BLaER1 (cell line): ENCODE measurements around the gene PORCN.
A peak's percentile ranks its signal among the peaks of the same experiment; 100 is the strongest.

Experiments used
- H3K27ac ChIP-seq: shearing (Covaris generic); formaldehyde crosslinking; 2 replicates; pipeline ENCODE4 v1.8.1; 2022
- H3K27me3 ChIP-seq: shearing (Covaris generic); formaldehyde crosslinking; 2 replicates; pipeline ENCODE4 v1.8.1; 2022
- H3K36me3 ChIP-seq: shearing (Covaris generic); formaldehyde crosslinking; 2 replicates; pipeline ENCODE4 v1.8.1; 2022
- H3K4me1 ChIP-seq: shearing (Covaris generic); formaldehyde crosslinking; 2 replicates; pipeline ENCODE4 v1.8.1; 2022
- H3K4me2 ChIP-seq: shearing (Covaris generic); formaldehyde crosslinking; 2 replicates; pipeline ENCODE4 v1.8.1; 2022
- H3K4me3 ChIP-seq: shearing (Covaris generic); formaldehyde crosslinking; 2 replicates; pipeline ENCODE4 v1.8.1; 2022
- H3K9ac ChIP-seq: shearing (Covaris generic); formaldehyde crosslinking; 2 replicates; pipeline ENCODE4 v1.8.1; 2022
- H3K9me3 ChIP-seq: shearing (Covaris generic); formaldehyde crosslinking; 2 replicates; pipeline ENCODE4 v1.8.1; 2022
- H4K20me1 ChIP-seq: shearing (Covaris generic); formaldehyde crosslinking; 2 replicates; pipeline ENCODE4 v1.8.1; 2022
- Cebpa-rat ChIP-seq: shearing (Covaris generic); IDR thresholded peaks from 2 replicates; pipeline ENCODE4 v1.8.1; 2022

PORCN gene

DNA sequence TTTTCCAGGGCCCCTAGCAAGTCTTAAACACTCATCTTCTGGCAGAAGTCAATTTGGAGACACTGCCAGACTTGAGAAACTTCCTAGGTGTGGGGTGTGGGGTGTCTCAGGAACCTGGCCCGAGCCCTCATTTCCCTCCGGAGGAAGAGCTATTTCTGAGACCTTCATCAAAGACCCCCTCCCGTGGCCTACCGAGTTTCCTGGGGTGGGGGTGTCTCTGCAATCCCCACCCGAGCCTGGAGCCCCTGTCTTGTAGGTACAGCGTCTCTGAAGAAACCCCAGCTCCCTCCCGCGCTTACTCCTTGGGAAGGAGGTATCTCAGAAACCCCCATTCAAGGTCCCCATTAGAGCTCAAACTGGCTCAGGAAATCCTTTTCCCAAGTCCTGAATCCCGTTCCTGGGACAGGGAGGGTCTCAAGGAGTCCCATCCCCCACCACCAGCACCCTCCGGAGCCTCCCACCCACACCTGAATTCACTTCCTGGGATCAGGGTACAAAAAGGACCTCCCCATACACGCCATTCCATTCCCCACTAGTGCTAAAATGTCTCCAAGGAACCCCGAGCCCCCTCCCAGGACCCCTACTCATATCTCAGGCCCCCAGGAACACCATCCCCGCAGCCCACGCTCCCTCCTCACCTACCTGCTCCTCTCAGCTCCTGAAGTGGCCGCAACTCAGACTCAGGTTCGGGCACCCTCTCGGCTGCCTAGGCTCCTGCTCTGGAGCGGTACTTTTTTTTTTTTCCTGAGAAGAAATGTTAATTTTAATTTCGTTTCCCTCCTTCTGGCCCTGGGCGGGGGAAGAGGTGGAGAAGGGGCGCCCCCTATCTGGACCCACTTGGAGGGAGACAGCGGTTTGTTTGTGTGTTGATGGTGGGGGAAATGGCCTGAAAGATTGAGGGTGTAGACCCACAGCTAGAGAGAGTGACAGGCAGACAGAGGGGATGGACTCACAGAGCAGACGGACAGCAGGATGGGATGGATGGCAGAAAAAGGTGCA, 39.8 kb upstream of the PORCN start:
- TF ChIP-seq Cebpa-rat: no peak
- peaks cover 47% of the 10 kb centered on the region for H3K27me3 ChIP-seq
- H3K4me2 ChIP-seq: peak overlapping the region; percentile 79
- H3K27ac ChIP-seq: peak overlapping the region; percentile 88
- H3K9ac ChIP-seq: peak overlapping the region; percentile 83
- no peaks in the 10 kb centered on the region for H4K20me1 ChIP-seq
- peaks cover 38% of the 10 kb centered on the region for H3K4me1 ChIP-seq
- no peaks in the 10 kb centered on the region for H3K9me3 ChIP-seq
- H3K36me3 ChIP-seq: peaks cover 8% of the 10 kb centered on the region; the same call in 1 of the 2 replicates
- H3K4me3 ChIP-seq: peak overlapping the region; percentile 72

DNA sequence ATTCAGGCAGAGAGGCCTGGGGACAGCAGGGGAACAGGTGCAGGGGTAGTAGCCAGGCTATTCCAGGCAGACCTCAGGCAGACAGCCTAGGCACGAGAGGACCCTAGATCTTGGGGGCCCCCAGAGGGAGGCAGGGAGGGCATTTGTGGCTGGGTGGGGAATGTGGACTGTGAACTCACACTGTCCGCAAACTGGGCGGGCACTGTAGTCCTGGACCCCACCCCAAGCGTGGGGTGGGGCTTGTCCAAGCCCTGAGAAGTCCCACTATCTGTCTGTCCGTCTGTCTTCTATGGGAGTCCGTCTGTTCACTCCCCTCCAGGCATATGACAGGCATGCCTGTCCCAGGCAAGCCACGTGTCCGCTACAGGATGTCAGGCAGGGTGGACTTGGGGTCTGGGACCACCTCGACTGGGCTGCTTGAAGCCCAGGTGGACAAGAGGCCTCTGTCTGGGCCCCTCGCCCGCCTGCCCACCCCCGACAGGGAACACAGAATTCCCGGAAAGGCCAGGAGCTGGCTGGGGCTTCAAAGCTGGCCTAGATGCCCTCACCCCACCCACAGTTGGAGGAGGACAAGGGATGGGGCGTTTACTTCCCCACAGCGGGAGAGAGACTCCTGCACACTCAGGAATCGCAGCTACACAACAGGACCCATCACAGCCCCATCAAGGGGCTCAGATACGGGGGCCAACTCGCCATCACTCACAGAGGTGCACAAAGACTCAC, 38.5 kb upstream of the PORCN start, which contains the start of gene SLC38A5:
SLC38A5 (minus strand) TSS at position 151 of the 723 bp plus-strand sequence. CDS start 2,336 bp downstream, outside the sequence.
- TF ChIP-seq Cebpa-rat: no peak
- H3K4me1 ChIP-seq: peaks cover 50% of the 10 kb centered on the region
- H3K27ac ChIP-seq: peak within 1 kb of the TSS; percentile 88
- peaks cover 47% of the 10 kb centered on the region for H3K27me3 ChIP-seq
- H3K36me3 ChIP-seq: 0 out of 2 replicates have a peak, but pooled peaks cover 3% of the 10 kb centered on the region
- peak within 1 kb of the TSS; percentile 79 for H3K4me2 ChIP-seq
- H3K4me3 ChIP-seq: peak within 1 kb of the TSS; percentile 72
- H3K9ac ChIP-seq: peak within 1 kb of the TSS; percentile 83
- no peaks in the 10 kb centered on the region for H4K20me1 ChIP-seq
- no peaks in the 10 kb centered on the region for H3K9me3 ChIP-seq

DNA sequence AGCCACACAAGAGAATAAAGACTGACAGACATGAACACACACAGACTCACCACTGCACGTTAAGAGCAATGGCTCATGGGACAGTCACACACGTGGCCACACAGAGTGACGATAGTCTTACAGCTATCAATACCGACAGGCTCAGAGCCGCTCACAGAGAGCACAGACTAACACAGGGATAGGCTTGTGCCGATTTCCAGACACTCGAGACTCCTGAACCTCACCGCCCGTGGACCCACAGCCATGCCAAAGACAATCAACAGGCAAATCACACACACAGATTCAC, 38.0 kb upstream of the PORCN start:
- H3K4me3 ChIP-seq: no peak overlapping the region
- H3K9ac ChIP-seq: no peak overlapping the region
- H3K4me1 ChIP-seq: peaks cover 45% of the 10 kb centered on the region
- H3K4me2 ChIP-seq: no peak overlapping the region
- no peaks in the 10 kb centered on the region for H3K9me3 ChIP-seq
- peaks cover 44% of the 10 kb centered on the region for H3K27me3 ChIP-seq
- no peak overlapping the region for H3K27ac ChIP-seq
- no peaks in the 10 kb centered on the region for H4K20me1 ChIP-seq
- no peaks in the 10 kb centered on the region for H3K36me3 ChIP-seq
- TF ChIP-seq Cebpa-rat: no peak

DNA sequence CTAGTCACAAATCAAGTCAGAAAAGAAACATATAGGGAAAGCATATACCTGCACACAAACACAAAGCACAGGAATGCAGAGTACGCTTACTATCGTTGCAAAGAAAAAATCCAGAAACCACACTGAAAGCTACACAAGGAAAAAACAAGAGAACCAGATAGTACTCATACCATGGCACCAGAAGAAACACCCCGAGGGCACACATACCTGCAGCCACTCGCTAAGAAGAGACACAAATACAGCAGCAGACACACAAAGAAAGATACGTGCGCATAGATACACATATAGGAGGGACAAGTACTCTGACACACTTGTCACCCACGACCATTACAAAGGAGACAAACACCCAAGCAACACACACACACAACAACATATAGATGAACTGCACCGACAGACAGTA, 37.3 kb upstream of the PORCN start:
- Histone ChIP-seq H3K4me3 (no peak overlapping the region), H3K9me3 (no peaks in the 10 kb centered on the region), H3K36me3 (no peaks in the 10 kb centered on the region), H4K20me1 (no peaks in the 10 kb centered on the region), H3K27ac (no peak overlapping the region), H3K27me3 (peaks cover 44% of the 10 kb centered on the region), H3K4me1 (peaks cover 38% of the 10 kb centered on the region), H3K4me2 (no peak overlapping the region), H3K9ac (no peak overlapping the region)
- TF ChIP-seq Cebpa-rat: no peak

DNA sequence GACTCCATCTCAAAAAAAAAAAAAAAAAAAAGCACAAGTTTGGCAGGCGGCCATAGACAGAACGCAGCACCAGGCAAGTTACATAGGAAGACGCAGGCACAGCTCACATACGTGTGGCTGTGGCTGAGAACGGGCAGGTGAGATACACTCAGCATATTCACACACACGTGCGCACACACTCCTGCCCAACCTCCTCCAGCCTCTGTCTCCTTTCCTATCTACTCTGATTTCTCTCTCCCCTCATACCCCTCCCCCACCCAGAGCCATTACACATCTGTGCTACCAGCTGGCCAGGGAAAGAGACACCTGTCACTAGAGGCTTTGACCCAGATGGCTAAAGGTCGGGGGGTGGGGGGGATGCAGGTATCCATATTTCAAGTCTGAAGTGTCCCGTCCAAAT, 36.6 kb upstream of the PORCN start:
- Histone ChIP-seq H3K27ac (no peak overlapping the region), H3K4me1 (peaks cover 37% of the 10 kb centered on the region), H3K4me3 (no peak overlapping the region), H3K4me2 (no peak overlapping the region), H3K9ac (no peak overlapping the region), H3K9me3 (no peaks in the 10 kb centered on the region), H3K36me3 (no peaks in the 10 kb centered on the region), H3K27me3 (peaks cover 44% of the 10 kb centered on the region), H4K20me1 (0 out of 2 replicates have a peak, but pooled peaks cover 6% of the 10 kb centered on the region)
- TF ChIP-seq Cebpa-rat: no peak

DNA sequence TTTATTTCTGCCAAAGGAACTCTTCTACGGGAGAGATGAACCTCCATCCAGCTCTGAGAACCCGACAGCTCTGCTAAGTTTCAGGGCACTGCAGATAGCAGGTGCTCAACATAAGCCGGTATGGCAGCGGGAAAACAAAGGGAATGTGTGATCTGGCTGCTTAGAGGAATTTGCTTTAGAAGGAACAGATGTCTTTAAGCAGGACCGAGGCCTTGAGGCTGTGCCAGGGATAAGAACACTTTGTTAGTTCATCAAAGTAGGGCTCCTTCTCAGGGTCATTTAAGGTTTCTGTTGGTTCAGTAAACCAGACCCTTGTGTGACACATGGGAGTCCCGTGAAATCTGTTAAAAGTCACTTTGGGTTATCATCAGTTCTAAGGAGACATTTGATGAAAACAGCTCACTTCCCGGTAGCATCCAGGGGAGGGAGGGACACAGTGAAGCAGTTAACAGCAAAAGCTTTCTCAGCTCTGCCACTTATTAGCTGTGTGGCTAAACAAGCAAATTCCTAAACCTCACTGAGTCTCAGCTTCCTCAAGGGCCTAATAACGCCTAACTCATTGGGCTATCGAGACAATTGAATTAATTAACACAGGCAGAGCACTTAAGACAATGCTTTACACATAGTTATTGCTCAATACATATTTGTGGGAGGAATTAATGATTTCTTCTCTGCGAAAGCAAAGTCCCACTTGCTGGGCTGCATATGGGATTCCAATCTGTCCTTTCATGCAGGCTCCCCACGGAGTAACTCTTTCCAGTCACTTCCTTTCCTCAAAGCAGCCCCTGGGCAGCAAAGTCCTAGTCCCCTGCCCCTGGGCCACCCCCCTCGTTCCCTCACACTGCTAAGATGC, 35.7 kb upstream of the PORCN start:
- peak overlapping the region; percentile 29; the same call in 1 of the 2 replicates for H3K9ac ChIP-seq

DNA sequence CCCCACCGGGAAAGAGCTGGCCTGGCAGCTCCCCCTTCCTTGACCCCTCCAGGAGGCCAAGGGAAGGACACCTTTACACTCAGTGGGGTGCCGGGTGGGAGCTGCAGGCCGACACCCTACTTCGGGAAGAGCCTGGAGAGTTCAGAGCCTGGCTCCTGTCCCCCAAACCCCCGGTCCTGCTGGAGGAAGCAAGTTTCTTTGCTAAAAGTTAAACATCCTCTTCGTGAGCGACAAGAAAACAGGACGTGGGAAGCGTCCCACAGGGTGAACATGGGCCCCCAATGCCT, 35.1 kb upstream of the PORCN start:
- Histone ChIP-seq H3K4me2 (peak overlapping the region; percentile 12; the same call in 1 of the 2 replicates), H3K27ac (peak overlapping the region; percentile 30), H3K4me3 (no peak overlapping the region), H3K4me1 (peaks cover 34% of the 10 kb centered on the region), H3K9me3 (no peaks in the 10 kb centered on the region), H3K9ac (peak overlapping the region; percentile 29; the same call in 1 of the 2 replicates), H3K27me3 (peaks cover 32% of the 10 kb centered on the region), H3K36me3 (peaks cover 9% of the 10 kb centered on the region), H4K20me1 (peaks cover 17% of the 10 kb centered on the region)
- TF ChIP-seq Cebpa-rat: no peak

More for the DNA sequence above, 35.7 kb upstream of the PORCN start:
- Histone ChIP-seq H3K4me3 (no peak overlapping the region), H3K27me3 (peaks cover 37% of the 10 kb centered on the region), H3K36me3 (peaks cover 4% of the 10 kb centered on the region), H3K4me1 (peaks cover 34% of the 10 kb centered on the region), H3K27ac (peak overlapping the region; percentile 30), H4K20me1 (peaks cover 12% of the 10 kb centered on the region), H3K9me3 (no peaks in the 10 kb centered on the region), H3K4me2 (peak overlapping the region; percentile 12; the same call in 1 of the 2 replicates)
- TF ChIP-seq Cebpa-rat: no peak

DNA sequence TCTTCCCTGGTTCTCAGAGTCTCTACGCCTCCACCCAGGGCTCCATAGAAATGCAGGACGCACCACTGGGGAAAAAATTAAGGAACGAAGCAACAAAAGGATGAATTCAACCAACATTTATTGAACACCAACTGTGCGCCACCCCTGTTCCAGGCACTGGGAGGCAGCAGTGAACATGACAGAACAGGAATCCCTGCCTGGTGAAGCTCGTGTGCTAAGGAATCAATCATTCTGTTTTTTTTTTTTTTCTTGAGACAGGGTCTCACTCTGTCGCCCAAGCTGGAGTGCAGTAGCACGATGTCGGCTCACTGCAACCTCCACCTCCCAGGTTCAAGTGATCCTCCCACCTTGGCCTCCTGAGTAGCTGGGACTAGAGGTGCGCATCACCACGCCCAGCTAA, 34.7 kb upstream of the PORCN start:
- peak overlapping the region; percentile 75 for H3K4me2 ChIP-seq
- H3K36me3 ChIP-seq: peaks cover 14% of the 10 kb centered on the region
- no peak overlapping the region for H3K27ac ChIP-seq
- H3K4me3 ChIP-seq: no peak overlapping the region
- peaks cover 34% of the 10 kb centered on the region for H3K4me1 ChIP-seq
- peak overlapping the region; percentile 29; the same call in 1 of the 2 replicates for H3K9ac ChIP-seq
- peaks cover 33% of the 10 kb centered on the region for H3K27me3 ChIP-seq
- peaks cover 22% of the 10 kb centered on the region for H4K20me1 ChIP-seq
- TF ChIP-seq Cebpa-rat: no peak
- H3K9me3 ChIP-seq: no peaks in the 10 kb centered on the region

DNA sequence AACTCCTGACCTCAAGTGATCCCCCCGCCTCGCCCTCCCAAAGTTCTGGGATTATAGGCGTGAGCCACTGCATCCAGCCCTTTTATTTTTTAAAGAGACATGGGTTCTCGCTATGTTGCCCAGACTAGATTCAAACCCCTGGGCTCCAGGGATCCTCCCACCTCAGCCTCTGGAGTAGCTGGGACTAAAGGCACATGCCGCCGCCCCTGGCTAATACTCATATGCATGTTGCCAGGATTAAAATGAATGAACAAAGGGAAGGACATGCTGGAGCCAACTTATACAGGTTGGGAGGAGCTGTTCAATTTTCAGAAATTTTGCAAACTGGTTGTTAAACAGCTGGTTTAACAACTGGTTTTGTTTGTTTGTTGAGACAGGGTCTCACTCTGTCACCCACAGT, 34.2 kb upstream of the PORCN start:
- Histone ChIP-seq H3K9me3 (no peaks in the 10 kb centered on the region), H3K4me2 (peak overlapping the region; percentile 75), H3K9ac (no peak overlapping the region), H3K4me3 (no peak overlapping the region), H4K20me1 (peaks cover 27% of the 10 kb centered on the region), H3K27me3 (peaks cover 33% of the 10 kb centered on the region), H3K27ac (0 out of 2 replicates have a peak overlapping the region, but pooled peaks have one; percentile 7), H3K4me1 (peaks cover 32% of the 10 kb centered on the region), H3K36me3 (peaks cover 19% of the 10 kb centered on the region)
- TF ChIP-seq Cebpa-rat: no peak
